ENCODE data around the gene ZG16B.
A peak's percentile ranks its signal among the peaks of the same experiment; 100 is the strongest.

The ZG16B gene

DNA sequence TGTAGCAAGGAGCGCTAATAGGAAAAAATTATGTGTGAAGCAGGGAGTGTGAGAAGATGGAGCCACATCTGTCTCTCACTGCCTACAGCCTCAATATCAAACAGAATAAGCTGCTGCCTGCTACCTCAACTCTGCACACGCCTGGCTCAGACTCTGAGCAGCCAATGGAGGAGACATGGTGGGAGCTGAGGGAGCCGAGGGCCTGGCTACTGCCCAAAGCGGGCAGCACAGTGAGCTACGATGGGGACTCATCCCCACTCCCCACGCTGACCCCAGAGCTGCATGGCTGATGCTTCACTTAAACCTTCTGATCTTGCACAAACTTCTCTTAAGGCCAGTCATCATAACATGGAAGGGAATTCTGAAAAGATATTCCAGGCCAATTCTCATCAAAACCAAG is 41.8 kb downstream of the ZG16B start:
- no peak for DNase-seq

DNA sequence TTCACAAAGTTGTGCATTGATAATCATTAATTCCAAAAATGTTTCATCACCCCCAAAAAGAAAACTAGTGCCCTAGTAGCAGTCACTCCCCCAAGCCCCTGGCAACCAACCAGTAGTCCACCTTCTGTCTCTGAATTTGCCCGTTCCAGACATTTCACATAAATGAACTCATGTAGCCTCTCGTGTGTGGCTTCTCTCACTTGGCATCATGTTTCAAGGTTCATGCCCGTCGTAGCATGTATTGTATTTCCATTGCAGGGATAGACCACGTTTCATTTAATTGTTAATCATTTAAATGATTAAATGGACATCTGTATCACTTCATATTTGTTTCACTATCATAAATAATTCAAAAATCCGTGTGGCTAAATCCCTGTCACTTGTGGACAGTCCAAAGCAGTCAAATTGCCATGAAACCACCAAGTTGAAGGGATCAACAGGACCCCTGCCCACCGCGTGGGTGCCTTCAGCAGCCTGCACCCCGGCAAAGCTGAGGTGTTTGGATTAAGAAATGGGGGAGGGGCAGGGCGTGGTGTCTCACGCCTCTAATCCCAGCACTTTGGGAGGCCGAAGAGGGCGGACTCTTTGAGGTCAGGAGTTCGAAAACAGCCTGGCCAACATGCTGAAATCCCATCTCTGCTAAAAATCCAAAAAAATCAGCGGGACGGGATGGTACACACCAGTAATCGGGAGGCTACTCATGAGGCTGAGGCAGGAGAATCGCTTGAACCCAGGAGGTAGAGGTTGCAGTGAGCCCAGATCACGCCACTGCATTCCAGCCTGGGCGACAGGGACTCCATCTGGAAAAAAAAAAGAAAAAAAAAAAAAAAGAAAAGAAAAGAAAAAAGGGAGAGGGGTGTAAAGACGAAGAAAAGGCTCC is 44.2 kb downstream of the ZG16B start:
- DNase-seq: no peak

DNA sequence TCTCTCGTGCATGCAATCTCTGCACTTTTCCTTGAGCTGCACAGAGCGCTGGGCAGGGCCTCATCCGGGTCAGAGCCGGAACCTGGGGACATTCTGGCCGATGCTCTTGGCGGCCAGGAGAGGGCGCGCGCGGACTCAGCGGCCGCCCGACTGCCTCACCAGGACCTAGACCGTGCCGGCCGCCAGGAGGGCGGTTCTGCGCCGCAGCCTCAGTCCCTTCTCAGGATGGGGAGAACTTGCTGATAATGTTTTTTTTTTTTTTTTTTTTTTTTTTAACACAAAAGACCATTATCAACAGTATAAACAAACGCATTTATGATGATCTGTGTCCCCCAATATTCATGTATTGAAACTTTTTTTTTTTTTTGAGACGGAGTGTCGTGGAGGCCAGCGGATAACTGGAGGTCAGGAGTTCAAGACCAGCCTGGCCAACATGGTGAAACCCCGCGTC is 44.8 kb downstream of the ZG16B start:
- peak; percentile 89 for DNase-seq

- DNase-seq: no peak
These were observed 49.9 kb downstream of the ZG16B start for GRCh38 chr16:2879854-2880508.
